HG02938 (cell line): ENCODE measurements around the gene KLF17.

Source experiments
- ATAC-seq: cut with Tn5 transposase; IDR thresholded peaks from one replicate; pipeline ENCODE4 v1.9.1; 2021; ENCODE audit warnings: mild to moderate bottlenecking, moderate library complexity; ENCODE audit not compliant: unreplicated experiment

Gene KLF17, protein sequence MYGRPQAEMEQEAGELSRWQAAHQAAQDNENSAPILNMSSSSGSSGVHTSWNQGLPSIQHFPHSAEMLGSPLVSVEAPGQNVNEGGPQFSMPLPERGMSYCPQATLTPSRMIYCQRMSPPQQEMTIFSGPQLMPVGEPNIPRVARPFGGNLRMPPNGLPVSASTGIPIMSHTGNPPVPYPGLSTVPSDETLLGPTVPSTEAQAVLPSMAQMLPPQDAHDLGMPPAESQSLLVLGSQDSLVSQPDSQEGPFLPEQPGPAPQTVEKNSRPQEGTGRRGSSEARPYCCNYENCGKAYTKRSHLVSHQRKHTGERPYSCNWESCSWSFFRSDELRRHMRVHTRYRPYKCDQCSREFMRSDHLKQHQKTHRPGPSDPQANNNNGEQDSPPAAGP

DNA sequence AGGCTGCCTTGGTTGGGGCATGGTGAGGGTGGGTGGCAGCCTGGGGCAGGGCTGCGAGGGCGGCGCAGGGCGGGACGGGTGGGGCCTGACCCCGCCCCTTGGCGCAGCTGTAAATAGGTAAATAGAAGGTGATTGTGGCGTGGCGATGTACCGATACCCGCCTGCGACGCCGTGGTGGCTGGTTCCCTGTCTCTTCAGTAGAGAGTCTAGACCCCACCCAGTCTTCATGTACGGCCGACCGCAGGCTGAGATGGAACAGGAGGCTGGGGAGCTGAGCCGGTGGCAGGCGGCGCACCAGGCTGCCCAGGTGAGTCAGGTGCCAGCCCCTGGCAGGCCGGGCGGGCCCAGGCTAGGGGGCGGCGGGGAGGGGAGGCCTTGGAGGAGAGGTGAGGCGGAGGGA, at the start of gene KLF17:
Gene KLF17, plus strand, starts transcription at position 140 of the 400 bp plus-strand sequence. Its CDS starts 87 bp downstream, at position 227.
- ATAC-seq: no peak

DNA sequence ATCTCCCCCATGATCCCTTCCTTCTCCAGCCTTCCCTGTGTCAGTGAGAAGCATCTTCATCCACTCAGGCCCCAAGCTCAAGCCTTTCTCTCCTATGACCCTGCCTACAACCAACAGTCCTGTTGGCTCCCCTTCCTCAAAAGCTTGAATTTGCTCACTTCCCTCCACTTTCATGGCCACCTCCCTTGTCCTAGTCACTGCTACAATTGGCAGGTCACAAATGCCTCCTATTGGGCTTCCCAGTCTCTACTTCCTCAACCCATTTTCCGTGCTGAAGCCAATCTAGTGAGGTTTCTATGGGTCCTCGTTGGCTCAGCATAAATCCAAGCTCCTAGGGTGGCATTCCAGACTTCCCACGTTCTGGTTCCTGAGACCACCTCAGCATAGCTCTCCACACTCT, 47.2 kb upstream of the KLF17 start:
- no peak for ATAC-seq

DNA sequence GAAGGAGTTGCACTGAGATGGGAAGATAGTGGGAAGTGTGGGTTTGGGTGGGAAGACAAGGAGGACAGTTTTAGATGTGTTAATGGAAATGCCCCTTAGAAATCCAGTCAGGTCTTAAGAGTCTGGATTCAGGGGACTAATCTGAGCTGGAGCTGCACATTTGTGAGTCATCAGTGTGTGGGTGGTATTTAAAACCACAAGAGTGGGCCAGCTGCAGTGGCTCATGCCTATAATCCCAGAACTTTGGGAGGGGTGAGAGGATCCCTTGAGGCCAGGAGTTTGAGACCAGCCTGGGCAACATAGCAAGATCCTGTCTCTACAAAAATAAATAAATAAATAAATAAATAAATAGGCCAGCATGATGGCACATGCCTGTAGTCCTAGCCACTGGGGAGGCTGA, 46.4 kb upstream of the KLF17 start:
- no peak for ATAC-seq

DNA sequence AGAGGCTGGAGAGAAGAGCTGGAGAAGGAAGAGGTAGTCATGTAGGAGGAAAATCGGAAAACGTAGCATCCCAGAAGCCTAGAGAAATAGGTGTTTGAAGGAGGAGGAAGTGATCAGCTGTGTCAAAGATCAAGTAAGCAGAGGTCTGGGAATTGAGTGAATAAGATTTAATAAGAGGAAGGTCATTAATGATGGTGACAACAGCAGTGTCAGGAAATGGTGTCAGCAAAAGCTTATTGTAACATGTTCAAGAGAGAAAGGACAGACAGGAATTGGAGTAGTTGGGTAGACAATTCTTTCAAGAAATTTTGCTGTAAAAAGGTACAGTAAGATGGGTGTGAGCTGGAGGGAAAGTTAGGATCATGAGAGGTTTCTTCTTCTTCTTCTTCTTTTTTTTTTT, 45.8 kb upstream of the KLF17 start:
- no peak for ATAC-seq

DNA sequence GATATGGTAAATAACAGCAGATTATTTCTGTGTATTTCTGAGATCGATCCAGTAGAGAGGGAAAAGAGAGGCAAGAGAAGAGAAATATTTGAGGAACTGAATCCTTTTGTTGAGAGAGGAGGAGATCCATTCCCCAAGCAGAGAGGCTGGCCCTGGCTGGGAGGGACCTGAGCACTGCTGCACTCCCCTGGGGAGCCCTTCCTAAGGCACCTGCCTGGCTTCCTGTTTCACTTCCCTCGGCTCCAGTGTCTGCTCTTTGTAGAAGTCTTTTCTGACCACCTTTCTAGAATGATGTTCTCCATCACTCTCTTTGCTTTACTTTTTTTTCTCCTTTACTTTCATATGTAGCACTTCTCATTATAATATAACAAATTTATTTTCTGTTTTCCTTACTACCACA, 45.1 kb upstream of the KLF17 start:
- ATAC-seq: no peak

DNA sequence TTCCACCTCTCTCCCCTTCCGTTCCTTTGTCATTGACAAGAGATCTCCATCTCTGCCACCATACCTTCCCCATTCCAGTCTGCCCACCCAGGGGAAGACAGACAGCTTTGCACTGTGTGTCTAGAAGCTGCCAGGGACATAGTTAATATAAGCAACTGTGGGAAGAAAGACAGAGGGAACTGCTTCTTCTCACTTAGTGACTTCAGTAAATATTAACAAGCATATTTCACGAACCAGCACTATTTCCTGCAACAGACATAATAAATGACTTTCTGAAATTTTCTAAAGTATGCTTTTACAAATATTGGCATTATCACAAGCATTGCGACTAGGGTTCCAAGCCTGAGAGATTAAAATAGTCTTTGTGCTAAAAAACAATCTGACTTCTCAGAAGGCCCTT, 44.2 kb upstream of the KLF17 start:
- no peak for ATAC-seq

DNA sequence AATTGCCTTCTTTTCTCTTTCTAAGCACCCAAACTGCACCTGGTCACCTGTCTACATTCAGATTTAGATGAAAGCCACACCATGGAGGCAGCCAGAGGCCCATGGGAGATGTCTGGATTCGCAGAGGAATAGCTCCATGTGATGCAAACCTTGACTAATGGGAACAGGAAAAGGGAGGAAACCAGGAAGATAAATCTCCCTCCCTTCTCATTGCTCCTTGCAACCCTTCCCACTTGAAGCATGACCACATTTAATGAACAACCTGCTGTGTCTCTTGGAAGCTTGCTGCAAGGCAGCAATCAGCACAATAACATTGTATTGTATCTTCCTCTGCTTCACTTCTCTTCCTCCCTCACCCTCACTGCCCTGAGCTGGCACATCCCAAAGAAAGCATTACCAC, 42.6 kb upstream of the KLF17 start:
- no peak for ATAC-seq

DNA sequence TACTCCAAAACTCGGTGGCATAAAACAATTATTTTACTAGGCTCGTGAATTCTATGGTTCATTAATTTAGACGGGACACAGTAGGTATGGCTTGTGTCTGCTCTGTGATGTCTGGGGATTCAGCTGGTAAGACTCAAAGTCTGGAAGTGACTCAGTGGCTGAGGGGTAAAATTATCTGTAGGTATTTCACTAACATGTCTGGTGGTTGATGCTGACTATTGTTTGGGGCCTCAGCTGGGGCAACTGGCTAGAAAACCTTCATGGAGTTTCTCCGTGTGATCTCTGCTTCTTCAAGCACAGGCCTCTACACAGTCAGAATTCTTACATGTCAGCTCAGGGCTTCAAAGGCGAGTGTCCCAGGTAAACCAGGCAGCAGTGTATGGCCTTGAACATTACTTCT, 41.2 kb upstream of the KLF17 start:
- ATAC-seq: no peak

DNA sequence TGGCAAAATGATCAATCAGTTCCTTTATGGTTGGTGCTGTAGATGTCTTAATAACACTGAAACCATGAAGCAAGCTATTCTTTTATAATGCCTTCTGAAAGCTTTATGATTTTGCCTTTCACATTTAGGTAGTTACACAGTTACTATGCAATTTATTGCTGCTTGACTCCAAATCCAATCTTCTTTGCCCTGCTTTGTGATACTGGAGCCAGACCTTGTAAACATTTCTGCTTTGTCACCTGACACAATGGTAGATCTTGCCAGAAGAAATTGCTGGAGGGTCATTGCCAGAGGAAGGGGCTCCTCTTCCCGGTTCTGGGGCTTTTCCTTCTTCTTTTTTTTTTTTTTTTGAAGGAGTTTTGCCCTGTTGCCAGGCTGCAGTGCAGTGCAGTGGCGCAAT, 40.5 kb upstream of the KLF17 start:
- ATAC-seq: no peak

DNA sequence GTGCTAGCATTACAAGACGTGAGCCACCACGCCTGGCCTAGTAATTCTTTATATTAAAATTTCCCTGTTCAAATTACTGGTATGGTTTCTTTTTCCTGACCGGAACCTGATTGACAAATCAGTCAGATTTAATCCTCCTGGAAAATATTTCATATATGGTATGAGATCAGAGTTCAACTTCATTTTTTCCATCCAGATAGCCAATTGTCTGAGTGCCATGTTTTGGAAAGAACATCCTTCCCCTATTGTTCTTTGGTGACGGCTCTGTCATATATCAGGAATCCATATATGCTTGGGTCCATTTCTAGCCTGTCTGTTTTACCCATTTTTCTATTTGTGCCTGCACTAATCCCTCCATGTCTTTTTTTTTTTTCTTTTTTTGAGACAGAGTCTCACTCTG, 39.1 kb upstream of the KLF17 start:
- no peak for ATAC-seq

DNA sequence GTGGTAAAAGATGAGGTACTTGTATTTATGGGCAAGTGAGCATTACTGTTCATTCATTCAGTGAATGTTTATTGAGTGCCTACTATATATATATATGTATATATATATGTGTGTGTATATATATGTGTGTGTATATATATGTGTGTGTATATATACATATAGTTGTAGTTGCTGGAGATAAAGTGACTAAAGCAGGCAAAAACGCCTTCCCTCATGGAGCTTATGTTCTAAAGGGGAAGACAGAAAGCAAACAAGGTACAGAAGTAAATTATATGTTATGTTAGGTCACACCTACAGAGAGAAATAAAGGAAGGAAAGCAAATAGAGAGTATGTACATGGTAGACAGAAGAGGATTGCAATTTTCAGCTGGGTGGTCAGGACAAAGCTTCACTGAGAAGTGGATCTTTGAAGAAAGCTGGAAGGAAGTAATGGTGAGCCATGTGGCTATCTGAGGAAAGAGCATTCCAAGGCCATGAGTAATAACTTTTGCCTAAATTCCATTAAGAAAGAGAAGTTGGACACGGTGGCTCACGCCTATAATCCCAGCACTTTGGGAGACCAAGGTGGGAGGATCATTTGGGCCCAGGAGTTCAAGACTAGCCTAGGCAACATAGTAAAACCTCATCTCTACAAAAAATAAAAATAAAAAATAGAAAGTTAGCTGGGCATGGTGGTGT, 33.5 kb upstream of the KLF17 start:
- ATAC-seq: no peak

DNA sequence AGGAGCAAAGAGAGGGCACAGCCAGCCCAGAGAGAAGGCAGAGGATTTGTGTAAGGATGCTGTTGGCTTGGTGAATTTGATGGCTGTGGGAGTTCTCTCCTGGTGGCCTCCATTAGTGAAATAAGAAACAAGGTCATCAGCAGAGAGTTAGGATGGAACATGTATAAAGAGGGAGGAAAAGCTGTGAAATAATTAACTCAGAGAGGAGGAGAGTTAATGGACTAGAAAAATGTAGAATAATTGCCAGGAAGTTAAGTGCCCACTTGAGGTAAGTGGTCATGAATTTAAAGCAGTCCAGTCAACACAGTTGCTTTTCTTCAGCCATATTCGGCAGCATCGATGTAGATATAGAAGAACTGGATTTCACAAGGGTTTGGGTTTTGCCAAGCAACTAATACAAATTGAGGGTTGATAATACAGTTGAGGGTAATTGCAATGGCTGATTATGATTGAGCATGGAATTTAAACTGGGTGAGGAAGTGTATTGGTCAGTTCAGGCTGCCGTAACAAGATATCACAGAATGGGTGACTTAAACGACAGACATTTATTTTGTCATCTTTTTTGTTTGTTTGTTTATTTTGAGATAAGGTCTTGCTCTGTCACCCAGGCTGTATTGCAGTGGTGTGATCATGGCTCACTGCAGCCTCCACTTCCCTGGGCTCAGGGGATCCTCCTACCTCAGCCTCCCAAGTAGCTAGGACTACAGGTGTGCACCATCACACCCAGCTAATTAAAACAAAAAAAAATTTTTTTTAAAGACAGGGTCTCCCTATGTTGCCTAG, 31.7 kb upstream of the KLF17 start:
- ATAC-seq: no peak

DNA sequence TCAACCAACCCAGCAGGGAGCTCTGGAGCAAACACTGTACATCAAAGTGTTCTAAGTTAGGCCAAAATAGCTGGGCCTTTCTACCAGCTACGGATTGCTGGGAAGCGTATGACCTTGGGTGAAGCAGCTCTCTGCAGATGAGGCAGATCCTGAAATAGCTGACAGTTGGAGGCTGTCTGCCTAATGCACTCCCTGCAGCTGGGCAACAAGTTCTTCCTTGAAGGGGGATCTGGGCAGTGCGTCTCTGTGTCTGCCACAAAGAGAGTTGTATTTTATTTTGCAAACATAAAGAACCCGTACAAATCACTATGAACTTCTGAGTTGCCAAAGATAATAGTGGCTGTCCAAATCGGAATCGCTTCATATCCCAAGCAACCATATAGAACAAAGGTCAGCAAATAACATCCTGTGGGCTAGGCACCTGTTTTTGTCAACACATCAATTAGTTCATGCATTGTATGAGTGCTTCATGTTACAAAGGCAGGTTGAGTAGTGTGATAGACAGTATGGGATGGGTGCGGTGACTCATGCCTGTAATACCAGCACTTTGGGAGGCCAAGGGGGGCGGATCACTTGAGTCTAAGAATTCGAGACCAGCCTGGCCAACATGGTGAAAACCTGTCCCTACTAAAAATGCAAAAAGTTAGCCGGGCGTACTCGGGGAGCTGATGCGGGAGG, 29.1 kb upstream of the KLF17 start:
- no peak for ATAC-seq

DNA sequence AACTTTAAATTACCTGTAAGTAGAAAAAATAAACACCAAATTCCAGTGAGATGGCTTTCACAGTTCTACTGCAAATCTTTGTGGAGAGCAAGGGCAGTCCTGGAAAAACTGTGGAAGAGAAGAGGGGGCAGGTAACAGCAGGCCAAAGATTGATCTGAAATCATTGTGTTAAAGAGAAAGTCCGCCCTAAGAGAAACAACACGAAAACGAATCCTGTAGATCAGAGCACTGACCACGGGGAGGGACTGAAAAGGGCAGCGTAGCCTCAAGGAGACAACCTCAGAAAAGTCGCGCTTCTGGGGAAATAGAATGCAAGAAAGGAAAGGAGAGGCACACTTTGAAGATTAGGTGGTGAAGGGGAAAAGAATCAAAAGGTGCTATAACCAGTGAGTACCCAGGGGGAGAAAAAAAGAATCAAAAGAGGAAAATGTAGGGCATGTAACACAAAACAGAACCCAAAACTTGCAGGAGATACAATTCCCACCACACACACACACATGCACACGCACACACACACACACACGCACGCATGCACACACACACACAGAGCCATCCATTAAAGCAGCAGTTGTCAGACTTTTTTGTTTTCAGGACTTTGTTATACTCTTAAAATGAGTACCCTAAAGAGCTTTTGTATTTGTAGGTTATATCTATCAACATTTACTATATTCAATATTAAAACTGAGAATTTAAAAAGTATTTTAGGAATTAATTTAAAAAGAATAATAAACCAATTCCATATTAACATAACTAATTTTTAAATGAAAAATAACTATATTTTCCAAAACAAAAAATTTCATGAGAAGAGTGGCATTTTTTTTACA, 28.0 kb upstream of the KLF17 start:
- ATAC-seq: no peak

DNA sequence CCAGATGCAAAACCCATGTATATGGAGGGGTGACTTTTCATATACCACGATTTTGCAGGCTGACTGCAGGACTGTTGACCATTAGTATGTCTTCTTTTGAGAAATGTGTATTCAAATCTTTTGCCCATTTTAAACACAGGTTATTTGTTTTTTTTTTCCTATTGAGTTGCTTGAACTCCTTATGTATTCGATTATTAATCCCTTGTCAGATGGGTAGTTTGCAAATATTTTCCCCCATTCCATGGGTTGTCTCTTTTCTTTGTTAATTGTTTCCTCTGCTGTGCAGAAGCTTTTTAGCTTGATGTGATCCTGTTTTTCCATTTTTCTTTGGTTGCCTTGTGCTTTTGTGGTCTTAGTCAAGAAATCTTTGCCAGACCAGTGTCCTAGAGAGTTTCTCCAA, 24.6 kb upstream of the KLF17 start:
- no peak for ATAC-seq

DNA sequence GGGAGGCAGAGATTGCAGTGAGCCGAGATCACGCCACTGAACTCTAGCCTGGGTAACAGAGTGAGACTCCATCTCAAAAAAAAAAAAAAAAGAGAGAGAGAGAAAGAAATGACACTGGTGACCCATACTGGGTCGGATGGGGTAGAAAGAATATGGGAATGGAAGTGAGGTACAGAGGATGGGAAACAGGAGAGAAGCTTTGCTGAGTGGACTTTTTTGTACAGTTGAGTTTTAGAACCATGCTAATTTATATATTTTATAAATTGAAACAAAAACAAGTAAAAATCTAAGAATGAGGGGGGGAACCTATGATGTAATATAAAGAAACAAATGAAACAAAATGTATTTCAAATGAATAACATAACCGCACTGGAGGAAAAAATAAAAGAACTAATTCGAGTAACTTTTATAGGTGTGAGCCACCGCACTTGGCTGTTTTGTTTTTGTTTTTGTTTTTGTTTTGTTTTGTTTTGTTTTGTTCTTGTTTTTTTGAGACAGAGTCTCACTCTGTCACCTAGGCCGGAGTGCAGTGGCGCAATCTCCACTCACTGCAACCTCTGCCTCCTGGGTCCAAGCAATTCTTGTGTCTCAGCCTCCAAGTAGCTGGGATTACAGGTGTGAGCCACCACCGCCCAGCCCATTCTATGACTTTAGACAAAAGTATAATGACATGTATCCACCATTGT, 18.3 kb upstream of the KLF17 start:
- no peak for ATAC-seq

DNA sequence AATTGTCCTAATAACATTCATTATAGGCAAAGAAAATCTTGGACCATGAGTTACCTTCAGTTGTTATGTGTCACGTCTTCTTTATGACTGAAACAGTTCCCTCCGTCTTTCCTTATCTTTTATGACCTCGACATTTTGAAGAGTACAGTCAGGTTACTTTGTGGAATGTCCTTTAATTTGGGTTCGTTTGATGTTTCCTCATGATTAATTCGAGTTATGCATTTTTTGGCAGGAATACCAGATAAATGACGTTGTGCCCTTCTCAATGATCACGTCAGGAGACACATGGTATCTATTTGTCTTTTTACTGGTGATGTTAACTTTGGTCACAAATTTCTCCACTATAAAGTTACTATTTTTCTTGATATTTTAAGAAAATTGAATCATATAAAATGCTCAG, 17.3 kb upstream of the KLF17 start:
- no peak for ATAC-seq

DNA sequence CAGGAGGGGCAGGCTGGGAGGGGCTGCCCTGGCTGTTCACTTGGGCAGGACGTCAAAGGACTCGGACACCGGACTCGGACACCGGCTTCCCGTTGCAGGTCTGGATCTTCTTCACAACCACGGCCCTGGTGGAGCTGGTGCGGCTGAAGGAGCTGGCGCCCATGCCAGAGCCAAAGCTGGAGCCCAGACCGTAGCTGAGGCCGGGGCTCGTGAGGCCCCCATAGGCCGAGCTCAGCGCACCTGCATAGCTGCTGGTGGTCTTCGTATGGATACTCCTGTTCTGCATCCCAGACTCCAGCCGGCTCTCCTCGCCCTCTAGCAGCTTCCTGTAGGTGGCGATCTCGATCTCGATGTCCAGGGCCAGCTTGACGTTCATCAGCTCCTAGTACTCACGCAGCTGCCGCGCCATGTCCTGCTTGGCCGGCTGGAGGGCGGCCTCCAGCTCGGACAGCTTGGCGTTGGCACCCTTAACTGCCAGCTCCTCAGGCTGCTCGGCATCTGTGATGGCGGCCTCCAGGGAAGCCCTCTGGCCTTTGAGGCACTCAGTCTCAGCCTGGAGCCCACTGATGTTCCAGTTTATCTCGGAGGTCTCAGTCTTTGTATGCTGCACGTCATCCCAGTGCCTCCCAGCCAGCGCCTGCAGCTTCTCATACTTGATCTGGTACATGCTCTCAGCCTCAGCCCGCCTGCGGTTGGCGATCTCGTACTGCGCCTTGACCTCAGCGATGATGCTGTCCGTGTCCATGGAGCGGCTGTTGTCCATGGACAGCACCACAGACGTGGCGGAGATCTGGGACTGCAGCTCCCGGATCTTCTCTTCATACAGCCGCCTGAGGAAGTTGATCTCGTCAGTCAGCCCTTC, 15.1 kb upstream of the KLF17 start:
- ATAC-seq: no peak

DNA sequence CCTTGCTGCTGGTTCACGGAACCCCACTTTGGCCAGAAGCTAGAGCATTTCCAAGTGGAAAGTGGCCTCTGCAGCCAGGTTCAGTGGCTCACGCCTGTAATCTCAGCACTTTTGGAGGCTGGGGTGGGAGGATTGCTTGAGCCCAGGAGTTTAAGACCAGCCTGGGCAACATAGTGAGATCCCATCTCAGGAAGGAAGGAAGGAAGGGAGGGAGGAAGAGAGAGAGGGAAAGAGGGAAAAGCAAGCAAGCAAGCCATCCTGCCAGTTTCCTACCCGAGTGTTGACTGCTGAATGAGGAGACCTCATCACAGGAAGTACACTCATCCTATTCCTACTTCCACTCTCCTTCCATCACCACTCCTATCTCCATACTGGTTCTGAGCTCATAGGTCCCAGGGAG, 12.8 kb upstream of the KLF17 start:
- ATAC-seq: no peak
